Measurements from ENCODE around the gene RUNDC1. TPM values are rescaled to one million over a fixed set of nuclear protein-coding genes. Genes with fewer than 3 reads are reported as not detected.

RUNDC1 gene
- total and polyA plus RNA-seq, 2 of the 8 experiments (the other 6 are each of a cell fraction or from before 2014, with no cell fraction given): 7.9 to 11.9 TPM

DNA sequence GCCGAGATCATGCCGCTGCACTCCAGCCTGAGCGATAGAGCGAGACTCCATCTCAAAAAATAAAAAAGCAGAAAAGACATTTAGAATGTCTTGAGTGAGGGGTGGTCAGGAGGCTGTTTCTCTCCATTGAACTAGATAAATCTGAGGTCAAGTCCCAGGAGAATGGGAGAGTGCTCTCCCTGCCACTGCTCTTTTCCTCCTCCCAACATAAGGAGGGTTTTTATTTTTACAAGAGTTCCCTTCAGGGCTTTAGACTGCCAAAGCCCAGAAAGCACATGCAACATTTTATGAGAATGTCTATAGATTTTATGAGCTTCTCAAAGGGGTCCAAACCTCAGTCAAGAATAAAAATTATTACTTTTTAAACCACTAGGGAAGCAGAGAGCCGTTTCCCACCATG lies 46.2 kb downstream of the RUNDC1 start:
- TF ChIP-seq, protein P1, sequence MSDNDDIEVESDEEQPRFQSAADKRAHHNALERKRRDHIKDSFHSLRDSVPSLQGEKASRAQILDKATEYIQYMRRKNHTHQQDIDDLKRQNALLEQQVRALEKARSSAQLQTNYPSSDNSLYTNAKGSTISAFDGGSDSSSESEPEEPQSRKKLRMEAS (IDR thresholded peaks at IDR 0.05): no peak
- peak; percentile 6 for TF ChIP-seq KDM4A (IDR thresholded peaks at IDR 0.05; ENCODE audit: low read depth, low read length, severe bottlenecking)
- Histone ChIP-seq H2BK120ac (replicated peaks; ENCODE audit: low read depth, low read length) (no peak overlapping the region), H4K91ac (replicated peaks; ENCODE audit: insufficient read length, low read length) (no peak overlapping the region), H3K23me2 (ENCODE audit: low read depth, low read length) (peaks cover 5% of the 10 kb centered on the region; the same call in 1 of the 2 replicates), H4K5ac (ENCODE audit: insufficient read length, low read depth, low read length) (no peak overlapping the region), H4K20me1 (replicated peaks in 1 of 2; ENCODE audit: control insufficient read depth in 1 of 2, insufficient read depth in 2 of 2, low read length in 2 of 2) (no peaks in the 10 kb centered on the region), H3K9me3 (ENCODE audit: insufficient read depth in 2 of 2, low read depth in 1 of 2, low read length in 1 of 2) (no peaks in the 10 kb centered on the region), H2AFZ (ENCODE audit: low read length) (no peak overlapping the region), H3K4me2 (ENCODE audit: insufficient read depth in 1 of 2, low read depth in 2 of 2, low read length in 2 of 2) (peak overlapping the region; percentile 64 to 69), H3K27ac (ENCODE audit: low read depth, low read length) (no peak overlapping the region), H3K56ac (replicated peaks; ENCODE audit: insufficient read length, low read depth, low read length) (no peak overlapping the region), H3K27me3 (replicated peaks in 1 of 4; ENCODE audit: control insufficient read depth in 3 of 4, extremely low read depth in 1 of 4, insufficient read depth in 3 of 4, low read length in 3 of 4) (no peaks in the 10 kb centered on the region), H3K4me1 (replicated peaks in 1 of 4; ENCODE audit: control insufficient read depth in 3 of 4, insufficient read depth in 4 of 4, low read length in 3 of 4) (peaks cover 14 to 22% (median 15%) of the 10 kb centered on the region in 4 experiments), H2BK5ac (ENCODE audit: low read depth, low read length) (no peak overlapping the region), H2AK5ac (ENCODE audit: low read depth, low read length) (0 out of 2 replicates have a peak overlapping the region, but pooled peaks have one; percentile 78), H3K14ac (ENCODE audit: insufficient read length) (no peak overlapping the region), H2BK12ac (ENCODE audit: low read depth, low read length) (no peak overlapping the region; the same call in 1 of the 2 replicates), H3K79me1 (ENCODE audit: low read depth, low read length) (no peaks in the 10 kb centered on the region; the same call in 1 of the 2 replicates), H3K4ac (replicated peaks; ENCODE audit: insufficient read length, low read depth, low read length) (no peak overlapping the region), H3K36me3 (ENCODE audit: control insufficient read depth in 2 of 4, insufficient read depth in 4 of 4, low read length in 3 of 4) (peaks cover 0 to 22% (median 4%) of the 10 kb centered on the region in 4 experiments; a peak in 2 of 8 replicates), H3K9ac (replicated peaks in 1 of 4; ENCODE audit: extremely low read depth in 1 of 4, low read depth in 3 of 4, low read length in 3 of 4) (no peak overlapping the region), H3K4me3 (ENCODE audit: extremely low read depth in 1 of 4, insufficient read depth in 2 of 4, low read depth in 3 of 4, low read length in 4 of 4) (no peak overlapping the region), H3K23ac (ENCODE audit: insufficient read length) (no peak overlapping the region), H2BK20ac (ENCODE audit: low read length) (no peak overlapping the region), H3K79me2 (ENCODE audit: control insufficient read depth in 1 of 2, insufficient read depth in 2 of 2, low read length in 2 of 2) (peaks cover 0 to 6% of the 10 kb centered on the region in 2 experiments; a peak in 2 of 4 replicates), H4K8ac (ENCODE audit: extremely low read depth, insufficient read depth, low read length) (no peak overlapping the region), H2BK15ac (ENCODE audit: low read length) (no peak overlapping the region), H3K18ac (ENCODE audit: extremely low read depth, low read length) (no peak overlapping the region)
- no peak for DNase-seq (ENCODE audit: low read depth in 1 of 2, low spot score in 2 of 2)
- ChIA-PET CTCF (ENCODE audit: partially characterized antibody) (interaction anchor here (1.3 kb wide), 1 partner anchor 56 kb away, joined by 4 read pairs; no protein-coding TSS in a partner anchor), POLR2A (ENCODE audit: partially characterized antibody) (interaction anchor here (10.8 kb wide), 1 partner anchor 14 kb away, joined by 61 read pairs; no protein-coding TSS in a partner anchor)
- FAIRE-seq: no peak
- WGBS, 2 experiments (ENCODE audit: extremely low coverage in 1 of 2, insufficient coverage in 1 of 2, insufficient read length in 1 of 2, insufficient replicate concordance in 2 of 2, low coverage in 1 of 2, low lambda C conversion rate in 2 of 2, missing lambda C conversion rate in 1 of 2): 95% methylated on average over 5 of the region's 5 CpGs; no CpG with 5 or more reads in 1 of the 2 experiments
